IMR-90 (cell line): ENCODE measurements around the gene STK33. TPM values are rescaled to one million over a fixed set of nuclear protein-coding genes. Genes with fewer than 3 reads are reported as not detected.
A peak's percentile ranks its signal among the peaks of the same experiment; 100 is the strongest.

ENCODE experiments used
- ATAC-seq: fragments of 200-7000 bp; cut with Tn5 transposase; 2 replicates; pipeline ENCODE4 v1.9.1; 2020; ENCODE audit warnings: low read depth, mild to moderate bottlenecking, moderate library complexity
- BruUV-seq: library from RNA; stranded (reverse); fragments of 400-500 nt; replicated peaks from 2 replicates; lab custom pipeline; 2021; lab: Mats Ljungman, UMichigan
- CTCF ChIA-PET: fragments of 300-600 bp; formaldehyde crosslinking; extraction: SDS; loops from one replicate; lab custom pipeline; 2021; ENCODE audit warnings: antibody characterized with exemption; lab: Yijun Ruan, JAX
- POLR2A ChIA-PET: fragments of 300-600 bp; sonication (Branson Sonifier 250); formaldehyde crosslinking; loops from one replicate; lab custom pipeline; 2022; ENCODE audit warnings: antibody characterized with exemption; ENCODE audit not compliant: unreplicated experiment; lab: Charles Lee
- DNase-seq: peaks from one replicate; pipeline ENCODE4 v3.0.0; 2013
- H2AFZ ChIP-seq: replicated peaks from 2 replicates; pipeline ENCODE3; 2013; ENCODE audit warnings: low read length, mild to moderate bottlenecking; ENCODE audit not compliant: poor library complexity
- H2AK5ac ChIP-seq: 2 replicates; pipeline ENCODE4 v1.6.1; 2013; ENCODE audit warnings: low read depth, low read length, inconsistent platforms
- H2AK9ac ChIP-seq: replicated peaks from 2 replicates; pipeline ENCODE3; 2013; ENCODE audit warnings: mild to moderate bottlenecking, low read depth, low read length, moderate library complexity; ENCODE audit not compliant: poor library complexity
- H2BK120ac ChIP-seq: 2 replicates; pipeline ENCODE4 v1.6.1; 2013; ENCODE audit warnings: low read depth, low read length, inconsistent platforms
- H2BK15ac ChIP-seq: 3 replicates; pipeline ENCODE4 v1.6.1; 2013; ENCODE audit warnings: low read depth, low read length, inconsistent platforms
- H2BK20ac ChIP-seq: 2 replicates; pipeline ENCODE4 v1.6.1; 2013; ENCODE audit warnings: low read depth, mild to moderate bottlenecking, inconsistent platforms, low read length, moderate library complexity
- H2BK5ac ChIP-seq: 2 replicates; pipeline ENCODE4 v1.6.1; 2013; ENCODE audit warnings: mild to moderate bottlenecking, low read depth, low read length, inconsistent platforms; ENCODE audit not compliant: poor library complexity, severe bottlenecking
- H3K14ac ChIP-seq: replicated peaks from 2 replicates; pipeline ENCODE4 v1.6.1; 2013; ENCODE audit warnings: low read depth, low read length, inconsistent platforms
- H3K18ac ChIP-seq: 2 replicates; pipeline ENCODE4 v1.6.1; 2013; ENCODE audit warnings: low read depth, low read length, control low read depth
- H3K23ac ChIP-seq: 2 replicates; pipeline ENCODE4 v1.6.1; 2013; ENCODE audit warnings: low read depth, low read length, inconsistent platforms
- H3K27ac ChIP-seq: 2 replicates; pipeline ENCODE4 v1.5.1; 2013; ENCODE audit warnings: mild to moderate bottlenecking, control low read depth, low read length; ENCODE audit not compliant: insufficient read depth
- H3K27me3 ChIP-seq: 2 replicates; pipeline ENCODE4 v1.6.1; 2013; ENCODE audit warnings: low read length; ENCODE audit not compliant: control insufficient read depth, insufficient read depth
- H3K36me3 ChIP-seq: 2 replicates; pipeline ENCODE4 v1.6.1; 2013; ENCODE audit warnings: low read length, mixed read lengths; ENCODE audit not compliant: control insufficient read depth, insufficient read depth
- H3K4ac ChIP-seq: 2 replicates; pipeline ENCODE4 v1.6.1; 2013; ENCODE audit warnings: low read depth, low read length, inconsistent platforms
- H3K4me1 ChIP-seq: 2 replicates; pipeline ENCODE4 v1.6.1; 2013; ENCODE audit warnings: low read length, mixed read lengths; ENCODE audit not compliant: control insufficient read depth, insufficient read depth
- H3K4me2 ChIP-seq: 2 replicates; pipeline ENCODE4 v1.6.1; 2013; ENCODE audit warnings: low read depth, mild to moderate bottlenecking, control low read depth, low read length, moderate library complexity
- H3K4me3 ChIP-seq: 2 replicates; pipeline ENCODE4 v1.5.1; 2013; ENCODE audit warnings: low read depth, mild to moderate bottlenecking, control low read depth, low read length, moderate library complexity; ENCODE audit not compliant: insufficient read depth
- H3K56ac ChIP-seq: 2 replicates; pipeline ENCODE4 v1.6.1; 2013; ENCODE audit warnings: low read length, inconsistent platforms; ENCODE audit not compliant: insufficient read depth; ENCODE audit errors: extremely low read depth
- H3K79me1 ChIP-seq, 2 experiments: 2 replicates each; pipeline ENCODE4 v1.6.1; 2013; ENCODE audit warnings: low read length in 2 of 2, inconsistent platforms in 1 of 2, low read depth in 1 of 2
- H3K9ac ChIP-seq: 2 replicates; pipeline ENCODE4 v1.6.1; 2013; ENCODE audit warnings: low read depth, low read length, control low read depth
- H3K9me1 ChIP-seq: 2 replicates; pipeline ENCODE4 v1.6.1; 2013; ENCODE audit warnings: low read length, inconsistent platforms; ENCODE audit not compliant: insufficient read depth
- H3K9me3 ChIP-seq: 2 replicates; pipeline ENCODE4 v1.6.1; 2013; ENCODE audit warnings: low read length; ENCODE audit not compliant: control insufficient read depth, insufficient read depth
- H4K20me1 ChIP-seq: 2 replicates; pipeline ENCODE4 v1.6.1; 2013; ENCODE audit warnings: low read length, inconsistent platforms; ENCODE audit not compliant: insufficient read depth
- H4K5ac ChIP-seq: 2 replicates; pipeline ENCODE4 v1.6.1; 2013; ENCODE audit warnings: mild to moderate bottlenecking, low read depth, low read length, control low read depth
- H4K8ac ChIP-seq, 2 experiments: 2 replicates each; pipeline ENCODE4 v1.6.1; 2013; ENCODE audit warnings: low read depth in 2 of 2, low read length in 2 of 2, control low read depth in 1 of 2, inconsistent platforms in 1 of 2
- H4K91ac ChIP-seq: 2 replicates; pipeline ENCODE4 v1.6.1; 2013; ENCODE audit warnings: low read depth, low read length, inconsistent platforms; ENCODE audit not compliant: insufficient read depth
- FOS ChIP-seq: fragments of 150-350 bp; IDR thresholded peaks from 2 replicates; pipeline ENCODE4 v1.6.1; 2016; ENCODE audit warnings: low read depth, low read length
- POLR2A ChIP-seq: IDR thresholded peaks from 2 replicates; pipeline ENCODE4 v1.6.1; 2012; ENCODE audit warnings: mild to moderate bottlenecking, low read depth, low read length
- RCOR1 ChIP-seq: IDR thresholded peaks from 2 replicates; pipeline ENCODE4 v1.6.1; 2012; ENCODE audit warnings: mild to moderate bottlenecking, low read length, improper control_type of control experiment; ENCODE audit not compliant: insufficient replicate concordance
- WGBS, 2 experiments: methylation state at CpG; one replicate each; pipeline versions ENCODE4 v1.1.5 to v1.1.7; 2013; ENCODE audit warnings: missing lambda C conversion rate in 2 of 2; ENCODE audit not compliant: insufficient read length in 1 of 2; ENCODE audit errors: extremely low coverage in 2 of 2; 5-methylcytosine and 5-hydroxymethylcytosine counted together
- dilution Hi-C: fragments of 300-500 bp; cut with HindIII; formaldehyde crosslinking; loops from one replicate; pipeline ENCODE4 v1.14.3; 2018; ENCODE audit warnings: low sequenced_read_pairs; ENCODE audit not compliant: unreplicated experiment
- in situ Hi-C: fragments of 300-500 bp; cut with MboI; formaldehyde crosslinking; loops from 3 replicates; pipeline ENCODE4 v1.14.3; 2019; ENCODE audit warnings: low sequenced_read_pairs, inconsistent platforms, mixed read lengths
- intact Hi-C: fragments of 100-400 bp; cut with micrococcal nuclease; formaldehyde crosslinking; loops from 2 replicates; pipeline ENCODE4 v1.10.0; 2022
- polyA plus RNA-seq, 3 experiments: library from polyadenylated mRNA; depleted of rRNA; stranded (reverse); fragments of >200 nt; gene quantifications; 2 replicates each; pipeline ENCODE4 v1.2.3, GENCODE V29; 2012; ENCODE audit warnings: low replicate concordance in 1 of 3
- total RNA-seq: library from RNA; depleted of rRNA; stranded (reverse); fragments of >200 nt; gene quantifications from 2 replicates; pipeline ENCODE4 v1.2.3, GENCODE V29; 2012

The STK33 gene
- total and polyA plus RNA-seq, 2 of the 4 experiments (the other 2 are of a cell fraction) = 2.3 to 2.6 TPM

- H3K9me3 ChIP-seq = no peaks in the 10 kb centered on the region
- H3K4me1 ChIP-seq = peaks cover 7% of the 10 kb centered on the region
- H3K18ac ChIP-seq = no peak overlapping the region
- CTCF ChIA-PET = interaction anchor here (1.0 kb wide), 1 partner anchor 74 kb away, joined by 4 read pairs; the partner anchor contains the start of genes RPL27A and TRIM66
- no CpG with 5 or more reads among the region's 1 CpG for WGBS, 2 experiments
- 0 out of 3 replicates have a peak overlapping the region, but pooled peaks have one; percentile 22 for H2BK15ac ChIP-seq
- H3K36me3 ChIP-seq = no peaks in the 10 kb centered on the region; the same call in 1 of the 2 replicates
- no peak overlapping the region for H4K8ac ChIP-seq
- TF ChIP-seq FOS (peak; percentile 43; the same call in 1 of the 2 replicates), POLR2A (no peak), RCOR1 (no peak)
- ATAC-seq (no peak), DNase-seq (peak; percentile 56)
- no peak overlapping the region for H2BK120ac ChIP-seq
- dilution Hi-C loops = no loop called here
- H3K27me3 ChIP-seq = no peaks in the 10 kb centered on the region
- no peak overlapping the region for H2AK9ac ChIP-seq
- H2AK5ac ChIP-seq = no peak overlapping the region
- H3K9me1 ChIP-seq = peaks cover 8% of the 10 kb centered on the region; the same call in 1 of the 2 replicates
- H4K91ac ChIP-seq = no peak overlapping the region
- 0 out of 2 replicates have a peak overlapping the region, but pooled peaks have one; percentile 24 for H3K4ac ChIP-seq
- no peak overlapping the region for H2BK5ac ChIP-seq
- peak overlapping the region; percentile 8; the same call in 1 of the 2 replicates for H3K14ac ChIP-seq
- in situ Hi-C loops = no loop called here
- no peak overlapping the region for H2AFZ ChIP-seq
- POLR2A ChIA-PET = no interaction called here
- no peak overlapping the region for H3K4me3 ChIP-seq
- H4K20me1 ChIP-seq = no peaks in the 10 kb centered on the region
- no peak overlapping the region; the same call in 1 of the 2 replicates for H2BK20ac ChIP-seq
- no peak overlapping the region for H4K5ac ChIP-seq
- H3K23ac ChIP-seq = no peak overlapping the region
- no peak overlapping the region for H3K4me2 ChIP-seq
- H3K56ac ChIP-seq = no peak overlapping the region
- BruUV-seq = no TSS peak
- H3K27ac ChIP-seq = no peak overlapping the region
- no peaks in the 10 kb centered on the region for H3K79me1 ChIP-seq
- intact Hi-C loops = no loop called here
- no peak overlapping the region for H3K9ac ChIP-seq
Measured at GRCh38 chr11:8608652-8609051, 14.6 kb upstream of the STK33 start.
